H9 (cell line): Measurements from ENCODE around the gene ARL5A. TPM values are rescaled to one million over a fixed set of nuclear protein-coding genes. Genes with fewer than 3 reads are reported as not detected.

ENCODE experiments used
- DNase-seq: peaks from one replicate; pipeline ENCODE4 v3.0.0-alpha.2; 2017
- H2AFZ ChIP-seq: one replicate; pipeline ENCODE4 v1.6.1; 2013; ENCODE audit warnings: mild to moderate bottlenecking, low read length, control low read depth, moderate library complexity
- H2AK5ac ChIP-seq: 2 replicates; pipeline ENCODE4 v1.6.1; 2013; ENCODE audit warnings: low read length, control low read depth, mixed read lengths; ENCODE audit not compliant: insufficient read length
- H2BK120ac ChIP-seq: one replicate; pipeline ENCODE4 v1.6.1; 2013; ENCODE audit warnings: low read depth, mild to moderate bottlenecking, low read length, control low read depth, inconsistent platforms; ENCODE audit not compliant: poor library complexity, severe bottlenecking
- H2BK12ac ChIP-seq: 2 replicates; pipeline ENCODE4 v1.6.1; 2013; ENCODE audit warnings: low read length, control low read depth, mixed read lengths, low read depth; ENCODE audit not compliant: insufficient read length
- H2BK15ac ChIP-seq: 2 replicates; pipeline ENCODE4 v1.6.1; 2013; ENCODE audit warnings: low read depth, low read length, control low read depth
- H2BK20ac ChIP-seq: one replicate; pipeline ENCODE4 v1.6.1; 2013; ENCODE audit warnings: low read depth, mild to moderate bottlenecking, low read length, control low read depth, inconsistent platforms; ENCODE audit not compliant: poor library complexity, severe bottlenecking
- H2BK5ac ChIP-seq: 2 replicates; pipeline ENCODE4 v1.6.1; 2013; ENCODE audit warnings: low read length, control low read depth, mixed read lengths; ENCODE audit not compliant: insufficient read length
- H3K14ac ChIP-seq: 2 replicates; pipeline ENCODE4 v1.6.1; 2013; ENCODE audit warnings: low read length, control low read depth; ENCODE audit not compliant: insufficient read depth
- H3K18ac ChIP-seq: 2 replicates; pipeline ENCODE4 v1.6.1; 2013; ENCODE audit warnings: low read depth, mild to moderate bottlenecking, mixed read lengths, low read length, control low read depth; ENCODE audit not compliant: insufficient read length
- H3K23ac ChIP-seq: 2 replicates; pipeline ENCODE4 v1.6.1; 2013; ENCODE audit warnings: low read length, control low read depth, mixed read lengths, low read depth; ENCODE audit not compliant: insufficient read length
- H3K23me2 ChIP-seq: 2 replicates; pipeline ENCODE4 v1.6.1; 2013; ENCODE audit warnings: low read depth, mild to moderate bottlenecking, mixed read lengths, low read length, control low read depth; ENCODE audit not compliant: insufficient read length, poor library complexity, severe bottlenecking
- H3K27ac ChIP-seq: 2 replicates; pipeline ENCODE4 v1.5.1; 2013; ENCODE audit warnings: low read length, control low read depth, mixed read lengths, low read depth; ENCODE audit not compliant: insufficient read length
- H3K27me3 ChIP-seq: 2 replicates; pipeline ENCODE4 v1.6.1; 2013; ENCODE audit warnings: low read length, control low read depth, inconsistent platforms; ENCODE audit not compliant: insufficient read depth
- H3K4ac ChIP-seq: 2 replicates; pipeline ENCODE4 v1.6.1; 2013; ENCODE audit warnings: low read depth, mild to moderate bottlenecking, control low read depth, inconsistent platforms, low read length, moderate library complexity
- H3K4me1 ChIP-seq: 2 replicates; pipeline ENCODE4 v1.6.1; 2013; ENCODE audit warnings: low read length, control low read depth, inconsistent platforms; ENCODE audit not compliant: insufficient read depth
- H3K4me2 ChIP-seq: 2 replicates; pipeline ENCODE4 v1.6.1; 2013; ENCODE audit warnings: low read length, control low read depth, mixed read lengths; ENCODE audit not compliant: insufficient read length, insufficient read depth
- H3K56ac ChIP-seq: 2 replicates; pipeline ENCODE4 v1.6.1; 2013; ENCODE audit warnings: low read depth, mild to moderate bottlenecking, mixed read lengths, low read length, control low read depth; ENCODE audit not compliant: insufficient read length
- H3K79me1 ChIP-seq: 2 replicates; pipeline ENCODE4 v1.6.1; 2013; ENCODE audit warnings: low read depth, mild to moderate bottlenecking, moderate library complexity, low read length, control low read depth, inconsistent platforms; ENCODE audit not compliant: insufficient read depth, poor library complexity, severe bottlenecking
- H3K79me2 ChIP-seq: 2 replicates; pipeline ENCODE4 v1.6.1; 2013; ENCODE audit warnings: low read length, control low read depth, inconsistent platforms; ENCODE audit not compliant: insufficient read depth
- H3K9ac ChIP-seq: 2 replicates; pipeline ENCODE4 v1.6.1; 2013; ENCODE audit warnings: low read length, control low read depth, mixed read lengths; ENCODE audit not compliant: insufficient read length; ENCODE audit errors: extremely low read depth
- H3K9me3 ChIP-seq: one replicate; pipeline ENCODE4 v1.6.1; 2013; ENCODE audit warnings: low read depth, low read length, inconsistent platforms; ENCODE audit not compliant: control insufficient read depth
- H3T11ph ChIP-seq: one replicate; pipeline ENCODE4 v1.6.1; 2013; ENCODE audit warnings: mild to moderate bottlenecking, low read length, control low read depth, inconsistent platforms
- H4K20me1 ChIP-seq: one replicate; pipeline ENCODE4 v1.6.1; 2013; ENCODE audit not compliant: control insufficient read depth, insufficient read length, insufficient read depth
- H4K5ac ChIP-seq: 2 replicates; pipeline ENCODE4 v1.6.1; 2013; ENCODE audit warnings: low read depth, mild to moderate bottlenecking, mixed read lengths, low read length, control low read depth; ENCODE audit not compliant: insufficient read length
- H4K8ac ChIP-seq: replicated peaks from 2 replicates; pipeline ENCODE4 v1.6.1; 2013; ENCODE audit warnings: low read length, control low read depth, mixed read lengths, low read depth; ENCODE audit not compliant: insufficient read length
- H4K91ac ChIP-seq: 2 replicates; pipeline ENCODE4 v1.6.1; 2013; ENCODE audit warnings: low read depth, mild to moderate bottlenecking, moderate library complexity, mixed read lengths, low read length, control low read depth; ENCODE audit not compliant: insufficient read length
- H3K27ac Mint-ChIP-seq, 3 experiments: 2 replicates in 2 of 3; 3 replicates in 1 of 3; pipeline ENCODE4 v1.8.0; 2020 to 2021; ENCODE audit warnings: mixed read lengths in 3 of 3, mild to moderate bottlenecking in 1 of 3, moderate library complexity in 1 of 3
- H3K27me3 Mint-ChIP-seq: 2 replicates; pipeline ENCODE4 v1.8.0; 2021; ENCODE audit warnings: low read depth, mild to moderate bottlenecking, moderate library complexity, mixed read lengths
- H3K36me3 Mint-ChIP-seq, 3 experiments: 2 replicates in 2 of 3; 3 replicates in 1 of 3; pipeline ENCODE4 v1.8.0; 2020 to 2021; ENCODE audit warnings: low read depth in 3 of 3, mixed read lengths in 3 of 3; ENCODE audit not compliant: insufficient read depth in 1 of 3
- H3K4me1 Mint-ChIP-seq, 2 experiments: 2 replicates each; pipeline ENCODE4 v1.8.0; 2020; ENCODE audit warnings: mixed read lengths in 2 of 2
- H3K4me3 Mint-ChIP-seq, 2 experiments: 2 replicates in 1 of 2; 3 replicates in 1 of 2; pipeline ENCODE4 v1.8.0; 2020 to 2021; ENCODE audit warnings: mild to moderate bottlenecking in 2 of 2, mixed read lengths in 2 of 2, moderate library complexity in 1 of 2
- H3K9me3 Mint-ChIP-seq, 2 experiments: 2 replicates in 1 of 2; 3 replicates in 1 of 2; pipeline ENCODE4 v1.8.0; 2020; ENCODE audit warnings: mild to moderate bottlenecking in 2 of 2, mixed read lengths in 2 of 2, moderate library complexity in 1 of 2
- CTCF ChIP-seq: fragments of 200-600 bp; sonication (generic); conservative IDR thresholded peaks from 3 replicates; pipeline ENCODE4 v1.8.0; 2021; ENCODE audit warnings: antibody characterized with exemption, mild to moderate bottlenecking
- WGBS: extraction: QIAGEN DNeasy Blood & Tissue Kit; methylation state at CpG from one replicate; pipeline ENCODE4 v1.1.7; 2013; ENCODE audit warnings: missing lambda C conversion rate, low lambda C conversion rate, mixed read lengths; ENCODE audit not compliant: insufficient read length; ENCODE audit errors: extremely low coverage; 5-methylcytosine and 5-hydroxymethylcytosine counted together
- total RNA-seq: library from RNA; stranded (reverse); gene quantifications from 2 replicates; pipeline ENCODE4 v1.2.1, GENCODE V29; 2021

Gene ARL5A
- total RNA-seq, 1 experiment from 2014 or later = 66.7 TPM

- Histone ChIP-seq H4K91ac (no peak overlapping the region), H3K27ac (no peak overlapping the region), H3K14ac (no peak overlapping the region), H4K5ac (no peak overlapping the region), H2BK15ac (no peak overlapping the region), H3K9ac (no peak overlapping the region), H4K20me1 (no peaks in the 10 kb centered on the region), H3K18ac (no peak overlapping the region), H3K79me2 (no peaks in the 10 kb centered on the region), H2BK12ac (no peak overlapping the region), H3K23me2 (no peaks in the 10 kb centered on the region), H3K79me1 (no peaks in the 10 kb centered on the region), H2BK20ac (no peak overlapping the region), H2AFZ (no peak overlapping the region), H2BK120ac (no peak overlapping the region), H4K8ac (no peak overlapping the region), H3K9me3 (no peaks in the 10 kb centered on the region), H3K27me3 (no peaks in the 10 kb centered on the region), H3K4me1 (no peaks in the 10 kb centered on the region), H3K23ac (no peak overlapping the region), H3K4me2 (no peak overlapping the region), H3T11ph (no peak overlapping the region), H3K56ac (no peak overlapping the region), H3K4ac (no peak overlapping the region), H2AK5ac (no peak overlapping the region), H2BK5ac (no peak overlapping the region)
- no peaks in the 10 kb centered on the region; the same call in 1 of the 2 replicates for H3K27me3 Mint-ChIP-seq
- no peak for TF ChIP-seq CTCF
- H3K27ac Mint-ChIP-seq = no peak overlapping the region
- H3K36me3 Mint-ChIP-seq = peaks cover 8 to 18% (median 15%) of the 10 kb centered on the region in 3 experiments
- no peak for DNase-seq
- no peaks in the 10 kb centered on the region for H3K9me3 Mint-ChIP-seq
- H3K4me3 Mint-ChIP-seq = no peak overlapping the region
- WGBS = no CpG with 5 or more reads among the region's 3 CpGs
- peaks cover 14 to 18% of the 10 kb centered on the region in 2 experiments for H3K4me1 Mint-ChIP-seq
Measured at GRCh38 chr2:151799886-151800292, 28.3 kb downstream of the ARL5A start.
